ENCODE results near the gene EXD2.
"Not testable (repeated sequence)": the region's sequence is repeated elsewhere in the genome, so short reads cannot be mapped to it uniquely, and the experiment has no call there.

The EXD2 gene

GRCh38 chr14:69165787-69166186 is 25.5 kb upstream of the EXD2 start:
- H3K36me3 Mint-ChIP-seq (ENCODE audit: low read depth); H3K4me3 Mint-ChIP-seq; H3K4me1 Mint-ChIP-seq (ENCODE audit: low read depth); intact Hi-C loops (cut with micrococcal nuclease); H3K27ac Mint-ChIP-seq: not testable (repeated sequence)
- Mint-ChIP-seq H3K9me3 (peaks cover 21% of the 10 kb centered on the region), H3K27me3 (peaks cover 21% of the 10 kb centered on the region)

GRCh38 chr14:69170839-69171238 is 20.5 kb upstream of the EXD2 start:
- intact Hi-C loops (cut with micrococcal nuclease) = no loop called here
- Mint-ChIP-seq H3K27ac (no peak overlapping the region), H3K36me3 (ENCODE audit: low read depth) (no peaks in the 10 kb centered on the region), H3K27me3 (peaks cover 4% of the 10 kb centered on the region), H3K4me3 (no peak overlapping the region), H3K9me3 (no peaks in the 10 kb centered on the region), H3K4me1 (ENCODE audit: low read depth) (no peaks in the 10 kb centered on the region)

GRCh38 chr14:69171569-69171968 is 19.7 kb upstream of the EXD2 start:
- H3K27me3 Mint-ChIP-seq = peaks cover 5% of the 10 kb centered on the region
- H3K27ac Mint-ChIP-seq = no peak overlapping the region
- intact Hi-C loops (cut with micrococcal nuclease) = no loop called here
- H3K4me3 Mint-ChIP-seq = no peak overlapping the region
- no peaks in the 10 kb centered on the region for H3K4me1 Mint-ChIP-seq (ENCODE audit: low read depth)
- H3K36me3 Mint-ChIP-seq (ENCODE audit: low read depth) = no peaks in the 10 kb centered on the region
- no peaks in the 10 kb centered on the region for H3K9me3 Mint-ChIP-seq

GRCh38 chr14:69175130-69175529 is 16.2 kb upstream of the EXD2 start:
- Mint-ChIP-seq H3K4me1 (ENCODE audit: low read depth) (no peaks in the 10 kb centered on the region), H3K27ac (no peak overlapping the region), H3K36me3 (ENCODE audit: low read depth) (no peaks in the 10 kb centered on the region), H3K9me3 (no peaks in the 10 kb centered on the region), H3K27me3 (peaks cover 3% of the 10 kb centered on the region), H3K4me3 (no peak overlapping the region)
- intact Hi-C loops (cut with micrococcal nuclease) = no loop called here

- H3K27ac Mint-ChIP-seq = no peak overlapping the region
- H3K27me3 Mint-ChIP-seq = no peaks in the 10 kb centered on the region
- H3K36me3 Mint-ChIP-seq (ENCODE audit: low read depth) = no peaks in the 10 kb centered on the region
- no peaks in the 10 kb centered on the region for H3K9me3 Mint-ChIP-seq
- H3K4me3 Mint-ChIP-seq = no peak overlapping the region
- peaks cover 8% of the 10 kb centered on the region for H3K4me1 Mint-ChIP-seq (ENCODE audit: low read depth)
- intact Hi-C loops (cut with micrococcal nuclease) = no loop called here
Observed at GRCh38 chr14:69181491-69181890, 9.8 kb upstream of the EXD2 start.

- H3K4me3 Mint-ChIP-seq; intact Hi-C loops (cut with micrococcal nuclease): not testable (repeated sequence)
Observed at GRCh38 chr14:69182580-69182979, 8.7 kb upstream of the EXD2 start.

GRCh38 chr14:69183735-69184134 is 7.6 kb upstream of the EXD2 start:
- Mint-ChIP-seq H3K36me3 (ENCODE audit: low read depth) (no peaks in the 10 kb centered on the region), H3K27me3 (peaks cover 8% of the 10 kb centered on the region), H3K4me3 (no peak overlapping the region), H3K9me3 (no peaks in the 10 kb centered on the region), H3K27ac (no peak overlapping the region), H3K4me1 (ENCODE audit: low read depth) (peaks cover 8% of the 10 kb centered on the region)
- intact Hi-C loops (cut with micrococcal nuclease) = no loop called here

More at GRCh38 chr14:69182580-69182979, 8.7 kb upstream of the EXD2 start:
- not testable (repeated sequence) for H3K4me1 Mint-ChIP-seq (ENCODE audit: low read depth); H3K36me3 Mint-ChIP-seq (ENCODE audit: low read depth); H3K27ac Mint-ChIP-seq; H3K9me3 Mint-ChIP-seq; H3K27me3 Mint-ChIP-seq

GRCh38 chr14:69190191-69190590 is 1.1 kb upstream of the EXD2 start:
- Mint-ChIP-seq H3K27me3 (peaks cover 15% of the 10 kb centered on the region), H3K27ac (no peak overlapping the region), H3K4me1 (ENCODE audit: low read depth) (peaks cover 16% of the 10 kb centered on the region), H3K4me3 (no peak overlapping the region), H3K9me3 (no peaks in the 10 kb centered on the region), H3K36me3 (ENCODE audit: low read depth) (peaks cover 10% of the 10 kb centered on the region)
- intact Hi-C loops (cut with micrococcal nuclease) = loop anchor here (5.0 kb wide), 1 partner anchor 38 kb away; the partner anchor contains the start of gene DCAF5

GRCh38 chr14:69193721-69194120 is 2.4 kb downstream of the EXD2 start:
- H3K36me3 Mint-ChIP-seq (ENCODE audit: low read depth) = peaks cover 10% of the 10 kb centered on the region
- no peak overlapping the region for H3K4me3 Mint-ChIP-seq
- H3K4me1 Mint-ChIP-seq (ENCODE audit: low read depth) = peaks cover 16% of the 10 kb centered on the region
- intact Hi-C loops (cut with micrococcal nuclease) = loop anchor here (5.0 kb wide), 1 partner anchor 41 kb away; the partner anchor contains the start of gene DCAF5
- peaks cover 8% of the 10 kb centered on the region for H3K27me3 Mint-ChIP-seq
- no peak overlapping the region for H3K27ac Mint-ChIP-seq
- no peaks in the 10 kb centered on the region for H3K9me3 Mint-ChIP-seq

- H3K4me1 Mint-ChIP-seq (ENCODE audit: low read depth) = no peaks in the 10 kb centered on the region
- H3K27me3 Mint-ChIP-seq = no peaks in the 10 kb centered on the region
- no peaks in the 10 kb centered on the region for H3K9me3 Mint-ChIP-seq
- intact Hi-C loops (cut with micrococcal nuclease) = no loop called here
- no peak overlapping the region for H3K4me3 Mint-ChIP-seq
- H3K27ac Mint-ChIP-seq = no peak overlapping the region
- no peaks in the 10 kb centered on the region for H3K36me3 Mint-ChIP-seq (ENCODE audit: low read depth)
Observed at GRCh38 chr14:69199786-69200185, 8.5 kb downstream of the EXD2 start.

- no peak overlapping the region for H3K4me3 Mint-ChIP-seq
- H3K27ac Mint-ChIP-seq = no peak overlapping the region
- H3K27me3 Mint-ChIP-seq = no peaks in the 10 kb centered on the region
- H3K9me3 Mint-ChIP-seq = no peaks in the 10 kb centered on the region
- no peaks in the 10 kb centered on the region for H3K36me3 Mint-ChIP-seq (ENCODE audit: low read depth)
- H3K4me1 Mint-ChIP-seq (ENCODE audit: low read depth) = peaks cover 22% of the 10 kb centered on the region
- intact Hi-C loops (cut with micrococcal nuclease) = no loop called here
Observed at GRCh38 chr14:69204753-69205152, 13.5 kb downstream of the EXD2 start.

GRCh38 chr14:69207435-69208041 is 16.2 kb downstream of the EXD2 start:
- Mint-ChIP-seq H3K27me3 (no peaks in the 10 kb centered on the region), H3K4me3 (no peak overlapping the region), H3K9me3 (no peaks in the 10 kb centered on the region)

GRCh38 chr14:69208666-69209065 is 17.4 kb downstream of the EXD2 start:
- intact Hi-C loops (cut with micrococcal nuclease) = no loop called here
- Mint-ChIP-seq H3K4me3 (no peak overlapping the region), H3K27ac (no peak overlapping the region), H3K36me3 (ENCODE audit: low read depth) (peaks cover 2% of the 10 kb centered on the region), H3K4me1 (ENCODE audit: low read depth) (peaks cover 22% of the 10 kb centered on the region), H3K9me3 (no peaks in the 10 kb centered on the region), H3K27me3 (no peaks in the 10 kb centered on the region)

More at GRCh38 chr14:69207435-69208041, 16.2 kb downstream of the EXD2 start:
- peaks cover 22% of the 10 kb centered on the region for H3K4me1 Mint-ChIP-seq (ENCODE audit: low read depth)
- intact Hi-C loops (cut with micrococcal nuclease) = no loop called here
- no peak overlapping the region for H3K27ac Mint-ChIP-seq
- H3K36me3 Mint-ChIP-seq (ENCODE audit: low read depth) = no peaks in the 10 kb centered on the region

- Mint-ChIP-seq H3K4me1 (ENCODE audit: low read depth) (peaks cover 4% of the 10 kb centered on the region), H3K9me3 (no peaks in the 10 kb centered on the region), H3K4me3 (no peak overlapping the region), H3K27ac (no peak overlapping the region), H3K36me3 (ENCODE audit: low read depth) (peaks cover 9% of the 10 kb centered on the region), H3K27me3 (no peaks in the 10 kb centered on the region)
- intact Hi-C loops (cut with micrococcal nuclease) = no loop called here
Observed at GRCh38 chr14:69214393-69214792, 23.1 kb downstream of the EXD2 start.

- H3K27me3 Mint-ChIP-seq; H3K27ac Mint-ChIP-seq; H3K36me3 Mint-ChIP-seq (ENCODE audit: low read depth); H3K4me3 Mint-ChIP-seq; intact Hi-C loops (cut with micrococcal nuclease); H3K9me3 Mint-ChIP-seq; H3K4me1 Mint-ChIP-seq (ENCODE audit: low read depth): not testable (repeated sequence)
Observed at GRCh38 chr14:69217663-69218062, 26.4 kb downstream of the EXD2 start.

All from dendritic cell treated with granulocyte-macrophage colony-stimulating factor and Interleukin-4, amounts not matched to agents 40 ng/mL and 50 ng/mL, for 4 days (primary cell).